Loucy (cell line): ENCODE results near the gene LGALS7B.

ENCODE experiments used
- H2AFZ ChIP-seq: fragments of 200-600 bp; sonication (generic); 2 replicates; pipeline ENCODE4 v1.6.0; 2016; ENCODE audit warnings: antibody characterized with exemption, mild to moderate bottlenecking, low read length, moderate library complexity
- H3F3A ChIP-seq: fragments of 200-600 bp; 2 replicates; pipeline ENCODE4 v1.6.0; 2016; ENCODE audit warnings: antibody characterized with exemption, low read depth, mild to moderate bottlenecking
- H3K27me3 ChIP-seq: fragments of 200-600 bp; sonication (generic); 2 replicates; pipeline ENCODE4 v1.6.1; 2014; ENCODE audit warnings: low read length, mild to moderate bottlenecking; ENCODE audit not compliant: insufficient read depth, poor library complexity, severe bottlenecking
- H3K36me3 ChIP-seq: fragments of 200-600 bp; sonication (generic); 2 replicates; pipeline ENCODE4 v1.6.1; 2016; ENCODE audit warnings: low read length; ENCODE audit not compliant: insufficient read depth
- H3K4me1 ChIP-seq: fragments of 200-600 bp; sonication (generic); 2 replicates; pipeline ENCODE4 v1.5.1; 2014; ENCODE audit warnings: low read length, mild to moderate bottlenecking; ENCODE audit not compliant: insufficient read depth, poor library complexity, severe bottlenecking
- H3K4me2 ChIP-seq: fragments of 200-600 bp; sonication (generic); 2 replicates; pipeline ENCODE4 v1.6.0; 2014; ENCODE audit warnings: antibody characterized with exemption, low read length, low read depth, mild to moderate bottlenecking; ENCODE audit not compliant: poor library complexity, severe bottlenecking
- H3K4me3 ChIP-seq: fragments of 200-600 bp; sonication (generic); 2 replicates; pipeline ENCODE4 v1.5.1; 2014; ENCODE audit warnings: low read length, mild to moderate bottlenecking, mixed read lengths; ENCODE audit not compliant: poor library complexity, severe bottlenecking
- H3K79me2 ChIP-seq: fragments of 200-600 bp; sonication (generic); 2 replicates; pipeline ENCODE4 v1.6.1; 2014; ENCODE audit warnings: low read length; ENCODE audit not compliant: insufficient read depth
- H3K9ac ChIP-seq: fragments of 200-600 bp; sonication (generic); 2 replicates; pipeline ENCODE4 v1.6.0; 2014; ENCODE audit warnings: mild to moderate bottlenecking, low read depth, low read length, moderate library complexity; ENCODE audit not compliant: poor library complexity, severe bottlenecking
- H3K9me2 ChIP-seq: fragments of 200-600 bp; sonication (generic); replicated peaks from 2 replicates; pipeline ENCODE4 v1.6.1; 2016; ENCODE audit warnings: low read depth, low read length, mixed read lengths
- H3K9me3 ChIP-seq: fragments of 200-600 bp; sonication (generic); 2 replicates; pipeline ENCODE4 v1.6.1; 2014; ENCODE audit warnings: mild to moderate bottlenecking, antibody characterized with exemption, low read length, low read depth; ENCODE audit not compliant: insufficient read depth
- H4K20me1 ChIP-seq: fragments of 200-600 bp; sonication (generic); 2 replicates; pipeline ENCODE4 v1.6.0; 2014; ENCODE audit warnings: antibody characterized with exemption, low read length, mild to moderate bottlenecking; ENCODE audit not compliant: insufficient read depth, poor library complexity, severe bottlenecking
- EZH2phosphoT487 ChIP-seq: fragments of 200-600 bp; IDR thresholded peaks from 2 replicates; pipeline ENCODE4 v1.6.1; 2018; ENCODE audit warnings: antibody characterized with exemption, mild to moderate bottlenecking, moderate library complexity, borderline replicate concordance
- TF ChIP-seq, protein P1 (sequence below): fragments of 200-600 bp; sonication (generic); conservative IDR thresholded peaks from 2 replicates; pipeline ENCODE4 v1.5.1; 2014; ENCODE audit warnings: mild to moderate bottlenecking, antibody characterized with exemption, low read length

Gene LGALS7B

DNA sequence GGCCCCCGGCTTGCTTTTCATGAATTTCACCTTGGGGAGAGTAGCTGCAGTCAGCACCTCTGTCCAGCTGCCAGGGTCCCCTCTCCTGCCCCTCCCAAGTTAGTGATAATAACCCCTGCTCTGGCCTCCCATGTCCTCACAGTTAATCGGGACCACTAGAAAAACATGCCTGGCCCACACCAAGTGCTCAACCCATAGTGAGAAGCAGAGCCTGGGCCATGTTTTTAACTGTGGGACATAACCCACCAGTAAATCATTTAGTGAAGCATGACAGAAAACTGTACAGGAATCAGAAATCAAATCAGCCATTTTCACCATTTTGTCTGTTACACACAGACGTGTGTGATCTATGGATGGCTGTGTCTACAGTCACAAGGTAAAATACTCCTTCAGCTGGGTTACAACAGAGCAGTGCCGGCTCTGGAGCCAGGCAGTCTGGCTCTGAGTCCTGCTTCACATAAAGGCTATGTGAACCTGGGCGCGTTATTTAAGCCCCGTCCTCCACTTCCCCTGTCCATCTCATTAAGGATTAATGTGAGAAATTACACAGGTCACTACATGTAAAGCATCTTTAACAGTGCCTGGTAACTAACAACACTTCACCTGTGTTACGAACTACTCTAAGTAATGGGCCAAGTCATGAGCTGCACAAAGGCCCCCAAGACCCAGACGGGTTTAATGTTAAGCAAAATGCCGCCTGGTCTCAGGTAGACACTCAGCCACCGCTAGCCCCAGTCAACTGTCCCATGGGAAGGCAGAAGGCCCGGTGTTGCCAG lies 50.2 kb downstream of the LGALS7B start:
- peaks cover 88% of the 10 kb centered on the region for H3K36me3 ChIP-seq
- H3K9ac ChIP-seq: no peak overlapping the region
- H3F3A ChIP-seq: peaks cover 19% of the 10 kb centered on the region
- H3K9me2 ChIP-seq: no peaks in the 10 kb centered on the region
- H3K79me2 ChIP-seq: peaks cover 53% of the 10 kb centered on the region
- no peak overlapping the region for H2AFZ ChIP-seq
- no peak overlapping the region for H3K4me3 ChIP-seq
- peaks cover 62% of the 10 kb centered on the region for H4K20me1 ChIP-seq
- H3K4me1 ChIP-seq: peaks cover 29% of the 10 kb centered on the region
- H3K9me3 ChIP-seq: no peaks in the 10 kb centered on the region
- TF ChIP-seq, protein P1, sequence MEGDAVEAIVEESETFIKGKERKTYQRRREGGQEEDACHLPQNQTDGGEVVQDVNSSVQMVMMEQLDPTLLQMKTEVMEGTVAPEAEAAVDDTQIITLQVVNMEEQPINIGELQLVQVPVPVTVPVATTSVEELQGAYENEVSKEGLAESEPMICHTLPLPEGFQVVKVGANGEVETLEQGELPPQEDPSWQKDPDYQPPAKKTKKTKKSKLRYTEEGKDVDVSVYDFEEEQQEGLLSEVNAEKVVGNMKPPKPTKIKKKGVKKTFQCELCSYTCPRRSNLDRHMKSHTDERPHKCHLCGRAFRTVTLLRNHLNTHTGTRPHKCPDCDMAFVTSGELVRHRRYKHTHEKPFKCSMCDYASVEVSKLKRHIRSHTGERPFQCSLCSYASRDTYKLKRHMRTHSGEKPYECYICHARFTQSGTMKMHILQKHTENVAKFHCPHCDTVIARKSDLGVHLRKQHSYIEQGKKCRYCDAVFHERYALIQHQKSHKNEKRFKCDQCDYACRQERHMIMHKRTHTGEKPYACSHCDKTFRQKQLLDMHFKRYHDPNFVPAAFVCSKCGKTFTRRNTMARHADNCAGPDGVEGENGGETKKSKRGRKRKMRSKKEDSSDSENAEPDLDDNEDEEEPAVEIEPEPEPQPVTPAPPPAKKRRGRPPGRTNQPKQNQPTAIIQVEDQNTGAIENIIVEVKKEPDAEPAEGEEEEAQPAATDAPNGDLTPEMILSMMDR: no peak
- TF ChIP-seq EZH2phosphoT487: no peak
- no peak overlapping the region for H3K4me2 ChIP-seq
- H3K27me3 ChIP-seq: no peaks in the 10 kb centered on the region

DNA sequence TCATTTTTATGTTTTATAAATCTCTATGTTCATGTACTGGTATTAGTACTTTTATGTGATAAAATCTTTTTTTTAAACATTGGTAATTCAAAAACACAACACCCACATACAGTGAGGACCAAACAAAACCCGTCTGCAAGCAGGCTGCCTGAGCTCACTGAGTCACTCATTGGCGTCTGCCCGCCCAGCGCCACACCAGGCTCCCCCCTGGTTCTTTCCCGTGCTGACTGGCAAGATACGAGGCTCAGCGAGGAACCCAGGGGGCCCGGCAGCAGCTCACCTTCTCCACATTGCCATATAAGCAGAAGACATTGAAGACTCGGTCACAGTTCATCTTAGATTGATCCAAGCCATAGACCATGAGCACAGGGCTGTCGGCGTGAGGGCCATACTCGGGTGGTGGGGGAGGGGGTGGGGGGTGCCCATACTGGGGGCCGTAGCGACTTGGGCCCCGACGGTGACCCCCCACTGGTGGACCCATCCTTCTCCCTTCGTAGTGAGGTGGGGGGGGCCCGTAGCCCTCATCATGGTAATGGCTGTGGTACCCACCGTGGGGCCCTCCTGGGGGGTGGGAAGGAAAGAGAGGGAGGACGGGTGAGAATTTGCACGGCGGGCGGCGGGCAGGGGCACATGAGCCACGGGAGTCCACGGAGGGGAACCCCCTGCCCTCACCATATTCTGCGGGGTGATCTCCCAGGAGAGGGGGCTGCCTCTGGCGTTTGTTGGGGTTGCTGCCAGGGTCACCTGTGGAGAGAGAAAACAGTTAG lies 51.0 kb downstream of the LGALS7B start:
- H3K9me3 ChIP-seq: no peaks in the 10 kb centered on the region
- no peak overlapping the region for H3K9ac ChIP-seq
- H3F3A ChIP-seq: peaks cover 15% of the 10 kb centered on the region; the same call in 1 of the 2 replicates
- peaks cover 36% of the 10 kb centered on the region for H3K4me1 ChIP-seq
- H4K20me1 ChIP-seq: peaks cover 70% of the 10 kb centered on the region
- TF ChIP-seq, protein P1: no peak
- TF ChIP-seq EZH2phosphoT487: no peak
- H2AFZ ChIP-seq: no peak overlapping the region
- no peaks in the 10 kb centered on the region for H3K9me2 ChIP-seq
- H3K4me2 ChIP-seq: no peak overlapping the region
- H3K79me2 ChIP-seq: peaks cover 61% of the 10 kb centered on the region
- no peaks in the 10 kb centered on the region for H3K27me3 ChIP-seq
- peaks cover 96% of the 10 kb centered on the region for H3K36me3 ChIP-seq
- no peak overlapping the region for H3K4me3 ChIP-seq

DNA sequence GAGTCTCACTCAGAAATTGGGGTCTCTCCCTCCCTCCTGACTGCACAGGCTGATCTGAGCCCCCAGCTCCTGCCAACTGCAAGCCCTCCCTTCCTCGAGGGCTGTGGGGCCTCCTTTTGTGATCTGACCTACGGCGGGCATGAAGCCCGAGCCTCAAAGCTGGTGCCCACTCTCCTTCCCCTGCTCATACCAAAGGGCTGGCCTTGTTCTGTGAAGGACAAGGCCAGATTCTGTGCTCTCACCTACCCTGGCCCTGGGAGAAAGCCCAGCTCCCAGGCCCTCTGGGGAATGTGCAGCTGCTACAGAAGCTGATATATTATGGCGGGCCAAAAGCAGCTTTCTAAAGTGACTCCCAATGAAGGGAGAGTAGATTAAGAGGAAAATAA lies 51.6 kb downstream of the LGALS7B start:
- no peaks in the 10 kb centered on the region for H3K27me3 ChIP-seq
- no peak overlapping the region for H2AFZ ChIP-seq
- peaks cover 67% of the 10 kb centered on the region for H3K79me2 ChIP-seq
- peaks cover 76% of the 10 kb centered on the region for H4K20me1 ChIP-seq
- H3F3A ChIP-seq: peaks cover 11% of the 10 kb centered on the region; the same call in 1 of the 2 replicates
- H3K9me2 ChIP-seq: no peaks in the 10 kb centered on the region
- H3K4me1 ChIP-seq: peaks cover 40% of the 10 kb centered on the region
- H3K9ac ChIP-seq: no peak overlapping the region
- TF ChIP-seq, protein P1: no peak
- TF ChIP-seq EZH2phosphoT487: no peak
- no peak overlapping the region for H3K4me3 ChIP-seq
- H3K4me2 ChIP-seq: peak overlapping the region; percentile 82
- peaks cover 99% of the 10 kb centered on the region for H3K36me3 ChIP-seq
- no peaks in the 10 kb centered on the region for H3K9me3 ChIP-seq
